Astrocyte (in vitro differentiated cells and primary cell): ENCODE data around the gene FGFR3. TPM values are rescaled to one million over a fixed set of nuclear protein-coding genes. Genes with fewer than 3 reads are reported as not detected.

Experiments
- DNase-seq: peaks from one replicate; pipeline ENCODE4 v3.0.0-alpha.2; 2010; ENCODE audit warnings: low read depth
- FAIRE-seq: peaks from 2 replicates; lab custom pipeline; 2011; peaks lifted over from hg19 to GRCh38; lab: Jason Lieb, UNC
- H2AFZ ChIP-seq: 2 replicates; pipeline ENCODE4 v1.6.0; 2012; ENCODE audit warnings: low read depth, low read length, inconsistent platforms
- H3K27ac ChIP-seq: 2 replicates; pipeline ENCODE4 v1.5.1; 2011; ENCODE audit warnings: low read depth, low read length, inconsistent platforms
- H3K27me3 ChIP-seq: 2 replicates; pipeline ENCODE4 v1.6.0; 2011; ENCODE audit warnings: low read length, inconsistent platforms; ENCODE audit not compliant: insufficient read depth
- H3K36me3 ChIP-seq: 2 replicates; pipeline ENCODE4 v1.5.1; 2011; ENCODE audit warnings: low read length, inconsistent platforms; ENCODE audit not compliant: insufficient read depth
- H3K4me1 ChIP-seq: 2 replicates; pipeline ENCODE4 v1.5.1; 2011; ENCODE audit warnings: low read length, inconsistent platforms; ENCODE audit not compliant: insufficient read depth
- H3K4me2 ChIP-seq: 2 replicates; pipeline ENCODE4 v1.6.0; 2012; ENCODE audit warnings: low read length, inconsistent platforms
- H3K4me3 ChIP-seq: 2 replicates; pipeline ENCODE4 v1.5.1; 2011; ENCODE audit warnings: low read depth, mild to moderate bottlenecking, low read length, inconsistent platforms; ENCODE audit not compliant: insufficient read depth
- H3K79me2 ChIP-seq: 2 replicates; pipeline ENCODE4 v1.6.0; 2012; ENCODE audit warnings: mild to moderate bottlenecking, low read length, inconsistent platforms; ENCODE audit not compliant: insufficient read depth
- H3K9ac ChIP-seq: 2 replicates; pipeline ENCODE4 v1.6.0; 2012; ENCODE audit warnings: mild to moderate bottlenecking, low read length, inconsistent platforms
- H3K9me3 ChIP-seq: 2 replicates; pipeline ENCODE4 v1.5.1; 2012; ENCODE audit warnings: low read depth, mild to moderate bottlenecking, low read length, inconsistent platforms; ENCODE audit not compliant: insufficient read depth
- H4K20me1 ChIP-seq: 2 replicates; pipeline ENCODE4 v1.6.0; 2012; ENCODE audit warnings: low read length, inconsistent platforms; ENCODE audit not compliant: insufficient read depth
- H3K27ac Mint-ChIP-seq: one replicate; pipeline ENCODE4 v1.8.0; 2021; ENCODE audit warnings: mild to moderate bottlenecking, mixed read lengths; ENCODE audit not compliant: unreplicated experiment
- H3K27me3 Mint-ChIP-seq: one replicate; pipeline ENCODE4 v1.8.0; 2021; ENCODE audit warnings: low read depth, mixed read lengths; ENCODE audit not compliant: unreplicated experiment
- H3K36me3 Mint-ChIP-seq: one replicate; pipeline ENCODE4 v1.8.0; 2021; ENCODE audit warnings: low read depth, mixed read lengths; ENCODE audit not compliant: unreplicated experiment
- H3K4me1 Mint-ChIP-seq: one replicate; pipeline ENCODE4 v1.8.0; 2021; ENCODE audit warnings: low read depth, mixed read lengths; ENCODE audit not compliant: unreplicated experiment
- H3K4me3 Mint-ChIP-seq: one replicate; pipeline ENCODE4 v1.8.0; 2021; ENCODE audit warnings: mild to moderate bottlenecking, moderate library complexity, mixed read lengths; ENCODE audit not compliant: unreplicated experiment
- H3K9me3 Mint-ChIP-seq: one replicate; pipeline ENCODE4 v1.8.0; 2021; ENCODE audit warnings: mild to moderate bottlenecking, mixed read lengths; ENCODE audit not compliant: unreplicated experiment
- EZH2 ChIP-seq: IDR thresholded peaks from 2 replicates; pipeline ENCODE4 v1.6.1; 2012; ENCODE audit warnings: mild to moderate bottlenecking, low read length, inconsistent platforms; ENCODE audit not compliant: insufficient read depth
- total RNA-seq: library from RNA; stranded (reverse); gene quantifications from 2 replicates; pipeline ENCODE4 v1.2.1, GENCODE V29; 2021
- TF ChIP-seq, protein P1 (sequence below): IDR thresholded peaks from 2 replicates; pipeline ENCODE4 v1.5.1; 2011; ENCODE audit warnings: low read depth, mild to moderate bottlenecking, inconsistent platforms, low read length, moderate library complexity; ENCODE audit not compliant: insufficient read depth

FGFR3 gene
- total RNA-seq, 1 donor from 2014 or later: 3.9 TPM

DNA sequence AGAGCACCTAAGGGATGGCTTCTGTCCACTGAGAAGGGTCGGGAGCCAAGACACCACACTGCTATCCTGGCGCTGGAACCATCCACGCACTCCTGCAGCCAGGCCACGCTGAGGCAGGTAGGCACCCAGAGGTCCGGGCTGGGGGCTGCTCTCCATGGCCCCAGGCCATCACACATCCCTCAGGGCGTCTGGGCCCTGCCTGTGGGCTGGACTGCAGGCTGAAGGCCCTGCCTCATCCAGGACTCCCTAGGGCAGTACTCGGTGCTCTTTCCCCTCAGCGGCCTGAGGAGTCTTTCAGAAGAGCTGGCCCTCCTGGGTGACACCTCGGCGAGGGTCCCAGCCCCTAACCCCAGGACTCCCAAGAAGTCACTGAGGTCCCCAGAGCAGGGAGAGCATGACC is 17.7 kb downstream of the FGFR3 start:
- Histone ChIP-seq H3K79me2 (no peaks in the 10 kb centered on the region), H3K27me3 (no peaks in the 10 kb centered on the region), H3K4me3 (no peak overlapping the region), H3K27ac (no peak overlapping the region), H4K20me1 (peaks cover 22% of the 10 kb centered on the region), H2AFZ (no peak overlapping the region), H3K4me1 (no peaks in the 10 kb centered on the region), H3K9me3 (no peaks in the 10 kb centered on the region), H3K4me2 (no peak overlapping the region), H3K9ac (no peak overlapping the region), H3K36me3 (peaks cover 5% of the 10 kb centered on the region)
- FAIRE-seq (no peak), DNase-seq (no peak)
- H3K27me3 Mint-ChIP-seq: no peaks in the 10 kb centered on the region
- H3K4me1 Mint-ChIP-seq: no peaks in the 10 kb centered on the region
- TF ChIP-seq EZH2: no peak
- TF ChIP-seq, protein P1, sequence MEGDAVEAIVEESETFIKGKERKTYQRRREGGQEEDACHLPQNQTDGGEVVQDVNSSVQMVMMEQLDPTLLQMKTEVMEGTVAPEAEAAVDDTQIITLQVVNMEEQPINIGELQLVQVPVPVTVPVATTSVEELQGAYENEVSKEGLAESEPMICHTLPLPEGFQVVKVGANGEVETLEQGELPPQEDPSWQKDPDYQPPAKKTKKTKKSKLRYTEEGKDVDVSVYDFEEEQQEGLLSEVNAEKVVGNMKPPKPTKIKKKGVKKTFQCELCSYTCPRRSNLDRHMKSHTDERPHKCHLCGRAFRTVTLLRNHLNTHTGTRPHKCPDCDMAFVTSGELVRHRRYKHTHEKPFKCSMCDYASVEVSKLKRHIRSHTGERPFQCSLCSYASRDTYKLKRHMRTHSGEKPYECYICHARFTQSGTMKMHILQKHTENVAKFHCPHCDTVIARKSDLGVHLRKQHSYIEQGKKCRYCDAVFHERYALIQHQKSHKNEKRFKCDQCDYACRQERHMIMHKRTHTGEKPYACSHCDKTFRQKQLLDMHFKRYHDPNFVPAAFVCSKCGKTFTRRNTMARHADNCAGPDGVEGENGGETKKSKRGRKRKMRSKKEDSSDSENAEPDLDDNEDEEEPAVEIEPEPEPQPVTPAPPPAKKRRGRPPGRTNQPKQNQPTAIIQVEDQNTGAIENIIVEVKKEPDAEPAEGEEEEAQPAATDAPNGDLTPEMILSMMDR: no peak
- no peaks in the 10 kb centered on the region for H3K9me3 Mint-ChIP-seq
- H3K36me3 Mint-ChIP-seq: peaks cover 3% of the 10 kb centered on the region
- no peak overlapping the region for H3K27ac Mint-ChIP-seq
- no peak overlapping the region for H3K4me3 Mint-ChIP-seq

DNA sequence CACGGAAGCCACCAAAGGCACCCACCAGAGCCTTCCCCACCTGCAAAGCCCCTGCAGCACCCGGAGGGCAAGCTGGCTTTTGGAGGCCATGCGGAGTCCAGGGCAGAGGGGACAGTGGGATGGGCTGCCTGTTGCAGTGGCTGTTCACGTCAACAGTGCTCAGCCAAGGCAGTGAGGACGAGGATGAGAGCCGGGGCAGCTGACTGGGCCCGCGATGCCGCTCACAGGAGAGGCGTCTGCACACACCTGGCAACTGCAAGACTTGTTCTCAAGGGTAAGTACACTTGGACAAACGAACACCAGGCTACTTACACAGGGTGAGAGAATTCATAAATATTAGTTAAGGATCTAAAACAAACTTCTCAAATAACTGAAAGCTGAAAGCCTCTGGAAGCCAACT is 19.6 kb downstream of the FGFR3 start:
- H3K9me3 ChIP-seq: no peaks in the 10 kb centered on the region
- H3K4me3 ChIP-seq: no peak overlapping the region
- Mint-ChIP-seq H3K27ac (no peak overlapping the region), H3K9me3 (no peaks in the 10 kb centered on the region), H3K4me1 (no peaks in the 10 kb centered on the region), H3K27me3 (no peaks in the 10 kb centered on the region), H3K4me3 (no peak overlapping the region), H3K36me3 (peaks cover 3% of the 10 kb centered on the region)
- H3K9ac ChIP-seq: no peak overlapping the region
- no peak for DNase-seq
- TF ChIP-seq, protein P1: no peak
- TF ChIP-seq EZH2: no peak
- no peak overlapping the region for H3K4me2 ChIP-seq
- no peak for FAIRE-seq
- peaks cover 22% of the 10 kb centered on the region for H4K20me1 ChIP-seq
- no peaks in the 10 kb centered on the region for H3K79me2 ChIP-seq
- no peak overlapping the region for H2AFZ ChIP-seq
- H3K36me3 ChIP-seq: peaks cover 10% of the 10 kb centered on the region
- H3K27ac ChIP-seq: no peak overlapping the region
- H3K4me1 ChIP-seq: no peaks in the 10 kb centered on the region
- H3K27me3 ChIP-seq: no peaks in the 10 kb centered on the region

DNA sequence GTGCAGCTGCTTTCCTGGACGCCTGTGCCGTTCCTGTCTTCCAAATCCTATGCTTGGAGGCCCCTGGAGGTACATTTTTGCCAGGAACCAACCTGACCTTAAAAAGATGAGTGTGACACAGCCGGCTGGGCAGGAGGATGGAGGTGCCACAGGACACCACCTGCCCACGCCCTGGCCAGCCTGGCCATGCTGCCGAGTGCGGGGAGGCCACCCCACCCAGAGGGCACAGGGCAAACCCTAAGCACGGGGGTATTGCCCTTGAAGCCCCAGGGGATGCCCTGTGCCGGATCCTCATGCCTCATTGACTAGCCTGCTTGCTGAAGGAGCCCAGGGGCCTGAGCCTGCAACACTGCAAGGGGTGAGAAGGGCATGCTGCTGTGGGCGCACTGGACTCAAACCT is 20.1 kb downstream of the FGFR3 start:
- Mint-ChIP-seq H3K4me3 (no peak overlapping the region), H3K27me3 (no peaks in the 10 kb centered on the region), H3K27ac (no peak overlapping the region), H3K4me1 (no peaks in the 10 kb centered on the region), H3K36me3 (peaks cover 3% of the 10 kb centered on the region), H3K9me3 (no peaks in the 10 kb centered on the region)
- Histone ChIP-seq H3K27me3 (no peaks in the 10 kb centered on the region), H4K20me1 (peaks cover 22% of the 10 kb centered on the region), H3K4me3 (no peak overlapping the region), H3K36me3 (peaks cover 14% of the 10 kb centered on the region), H3K27ac (no peak overlapping the region), H3K79me2 (no peaks in the 10 kb centered on the region), H3K9me3 (no peaks in the 10 kb centered on the region), H3K9ac (no peak overlapping the region), H2AFZ (no peak overlapping the region), H3K4me2 (no peak overlapping the region), H3K4me1 (no peaks in the 10 kb centered on the region)
- DNase-seq (no peak), FAIRE-seq (no peak)
- TF ChIP-seq EZH2: no peak
- TF ChIP-seq, protein P1: no peak
